Mucosa of descending colon (tissue), 3 donors: Measurements from ENCODE around the gene CYP27B1. TPM values are rescaled to one million over a fixed set of nuclear protein-coding genes. Genes with fewer than 3 reads are reported as not detected.
A peak's percentile ranks its signal among the peaks of the same experiment; 100 is the strongest.

Experiments used
- ATAC-seq: fragments of 200-7000 bp; cut with Tn5 transposase; one replicate; pipeline ENCODE4 v1.9.1; 2020; ENCODE audit warnings: mild to moderate bottlenecking, moderate library complexity
- DNase-seq, 3 donors: peaks; one replicate each; pipeline ENCODE4 v3.0.0-alpha.2; 2020
- H3K36me3 ChIP-seq: fragments of 200-600 bp; one replicate; pipeline ENCODE4 v1.8.0; 2021; ENCODE audit warnings: low read depth, mild to moderate bottlenecking
- H3K4me1 ChIP-seq: fragments of 200-600 bp; one replicate; pipeline ENCODE4 v1.8.0; 2021; ENCODE audit warnings: low read depth, mild to moderate bottlenecking
- H3K4me3 ChIP-seq: fragments of 200-600 bp; one replicate; pipeline ENCODE4 v1.8.0; 2021; ENCODE audit warnings: mild to moderate bottlenecking
- H3K9me3 ChIP-seq: fragments of 200-600 bp; one replicate; pipeline ENCODE4 v1.8.0; 2021; ENCODE audit warnings: mild to moderate bottlenecking
- intact Hi-C, 2 donors: fragments of 100-400 bp; cut with DNase I in 1 of 2; cut with micrococcal nuclease in 1 of 2; formaldehyde crosslinking; loops; one replicate each; pipeline versions ENCODE4 v1.11.0 to v1.11.1; 2022; cut with DNase I, micrococcal nuclease
- total RNA-seq, 3 donors: library from RNA; stranded (reverse); fragmentation: NEBNext Ultra II Directional in 2 of 3; extraction: Animal tissue kit (Norgen Biotek cat#: 25700) in 2 of 3; gene quantifications; one replicate each; pipeline versions ENCODE4 v1.2.1 to v1.2.4, GENCODE V29; 2021 to 2023
- TF ChIP-seq, protein P1 (sequence below): fragments of 200-600 bp; IDR thresholded peaks from one replicate; pipeline ENCODE4 v1.8.0; 2022; ENCODE audit warnings: antibody characterized with exemption, mild to moderate bottlenecking
- donor health status: DM: no; HTN: no; CAD: no; lungs with moderate emphysema.
- donor health status: DM: no; HTN: no; CAD: no.
- donor health status: DM: no; HTN: yes; CAD: no.

CYP27B1 gene
- total RNA-seq, 3 donors from 2014 or later, result 1.2 to 2.1 (median 1.4) TPM

GRCh38 chr12:57739914-57740538 is 26.9 kb downstream of the CYP27B1 start:
- no peak for DNase-seq
- Histone ChIP-seq H3K4me1 (peaks cover 22% of the 10 kb centered on the region), H3K36me3 (no peaks in the 10 kb centered on the region), H3K4me3 (no peak overlapping the region), H3K9me3 (no peaks in the 10 kb centered on the region)
- TF ChIP-seq, protein P1, sequence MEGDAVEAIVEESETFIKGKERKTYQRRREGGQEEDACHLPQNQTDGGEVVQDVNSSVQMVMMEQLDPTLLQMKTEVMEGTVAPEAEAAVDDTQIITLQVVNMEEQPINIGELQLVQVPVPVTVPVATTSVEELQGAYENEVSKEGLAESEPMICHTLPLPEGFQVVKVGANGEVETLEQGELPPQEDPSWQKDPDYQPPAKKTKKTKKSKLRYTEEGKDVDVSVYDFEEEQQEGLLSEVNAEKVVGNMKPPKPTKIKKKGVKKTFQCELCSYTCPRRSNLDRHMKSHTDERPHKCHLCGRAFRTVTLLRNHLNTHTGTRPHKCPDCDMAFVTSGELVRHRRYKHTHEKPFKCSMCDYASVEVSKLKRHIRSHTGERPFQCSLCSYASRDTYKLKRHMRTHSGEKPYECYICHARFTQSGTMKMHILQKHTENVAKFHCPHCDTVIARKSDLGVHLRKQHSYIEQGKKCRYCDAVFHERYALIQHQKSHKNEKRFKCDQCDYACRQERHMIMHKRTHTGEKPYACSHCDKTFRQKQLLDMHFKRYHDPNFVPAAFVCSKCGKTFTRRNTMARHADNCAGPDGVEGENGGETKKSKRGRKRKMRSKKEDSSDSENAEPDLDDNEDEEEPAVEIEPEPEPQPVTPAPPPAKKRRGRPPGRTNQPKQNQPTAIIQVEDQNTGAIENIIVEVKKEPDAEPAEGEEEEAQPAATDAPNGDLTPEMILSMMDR, result no peak
- ATAC-seq, result no peak
- intact Hi-C loops, result no loop called here

DNA sequence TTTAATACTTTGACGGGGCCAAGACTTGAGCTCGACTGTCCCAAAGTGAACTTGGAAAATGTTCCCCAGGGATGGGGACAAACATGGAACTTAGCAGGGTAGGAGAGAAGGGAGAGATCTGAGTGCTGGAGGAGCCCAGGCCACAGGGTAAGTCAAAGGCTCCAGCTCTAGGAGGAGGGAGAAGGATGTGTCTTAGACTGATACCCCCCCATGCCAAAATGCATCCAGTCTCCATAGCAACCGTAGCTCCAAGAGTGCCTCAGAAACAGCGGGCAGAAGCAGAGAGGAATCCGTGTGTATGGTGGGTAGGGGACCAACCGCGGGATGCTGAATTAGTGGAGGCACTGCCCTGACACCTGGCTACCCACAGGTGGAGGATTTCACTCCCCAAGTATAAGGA is 27.5 kb downstream of the CYP27B1 start:
- intact Hi-C loops, result no loop called here
- Histone ChIP-seq H3K4me1 (peaks cover 21% of the 10 kb centered on the region), H3K36me3 (no peaks in the 10 kb centered on the region), H3K9me3 (no peaks in the 10 kb centered on the region), H3K4me3 (no peak overlapping the region)
- no peak for DNase-seq
- no peak for ATAC-seq
- TF ChIP-seq, protein P1, result no peak

DNA sequence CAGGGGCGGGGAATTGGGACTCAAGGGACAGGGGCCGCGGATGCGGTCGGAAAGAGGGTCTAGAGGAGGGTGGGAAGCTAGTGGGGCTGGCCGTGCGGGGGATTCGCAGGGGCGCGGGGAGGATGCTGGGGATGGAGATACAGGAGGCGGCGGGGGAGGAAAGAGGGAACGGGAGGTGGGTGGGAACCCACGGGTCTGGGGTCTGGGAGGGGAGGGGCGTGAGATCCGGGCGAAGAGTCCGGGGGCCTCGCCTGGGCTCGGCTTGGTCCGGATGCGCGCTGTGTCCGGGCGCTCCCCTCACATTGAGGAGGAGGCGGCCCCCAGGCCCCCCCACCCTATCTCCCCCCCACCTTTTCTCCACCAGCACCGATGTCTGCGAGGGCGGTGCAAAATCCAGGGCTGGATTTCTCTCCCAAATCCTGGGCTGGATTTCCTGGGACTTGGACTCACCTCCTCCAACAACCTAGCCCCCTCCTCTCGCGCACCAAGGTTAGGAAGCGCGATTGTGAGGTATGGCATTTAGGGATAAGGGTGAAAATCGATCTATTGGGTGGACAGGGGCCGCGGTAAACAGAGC is 28.1 kb downstream of the CYP27B1 start, which contains the start of gene AGAP2:
TSS of gene AGAP2 (minus strand) at position 82 of the 577 bp plus-strand sequence. CDS start 496 bp downstream, outside the sequence.
- H3K36me3 ChIP-seq, result no peaks in the 10 kb centered on the region
- no peak for ATAC-seq

GRCh38 chr12:57737467-57738460 is 29.1 kb downstream of the CYP27B1 start:
- intact Hi-C loops, result no loop called here
- Histone ChIP-seq H3K9me3 (no peaks in the 10 kb centered on the region), H3K4me1 (peaks cover 15% of the 10 kb centered on the region), H3K4me3 (no peak overlapping the region), H3K36me3 (no peaks in the 10 kb centered on the region)
- ATAC-seq (no peak), DNase-seq (peak in 1 of 3 donors; percentile 25)
- TF ChIP-seq, protein P1, result no peak

More for the DNA sequence above, 28.1 kb downstream of the CYP27B1 start, which contains the start of gene AGAP2:
- no peak for DNase-seq
- TF ChIP-seq, protein P1, result no peak
- Histone ChIP-seq H3K4me3 (no peak within 1 kb of the TSS), H3K9me3 (no peaks in the 10 kb centered on the region), H3K4me1 (peaks cover 15% of the 10 kb centered on the region)
- intact Hi-C loops, result no loop called here

DNA sequence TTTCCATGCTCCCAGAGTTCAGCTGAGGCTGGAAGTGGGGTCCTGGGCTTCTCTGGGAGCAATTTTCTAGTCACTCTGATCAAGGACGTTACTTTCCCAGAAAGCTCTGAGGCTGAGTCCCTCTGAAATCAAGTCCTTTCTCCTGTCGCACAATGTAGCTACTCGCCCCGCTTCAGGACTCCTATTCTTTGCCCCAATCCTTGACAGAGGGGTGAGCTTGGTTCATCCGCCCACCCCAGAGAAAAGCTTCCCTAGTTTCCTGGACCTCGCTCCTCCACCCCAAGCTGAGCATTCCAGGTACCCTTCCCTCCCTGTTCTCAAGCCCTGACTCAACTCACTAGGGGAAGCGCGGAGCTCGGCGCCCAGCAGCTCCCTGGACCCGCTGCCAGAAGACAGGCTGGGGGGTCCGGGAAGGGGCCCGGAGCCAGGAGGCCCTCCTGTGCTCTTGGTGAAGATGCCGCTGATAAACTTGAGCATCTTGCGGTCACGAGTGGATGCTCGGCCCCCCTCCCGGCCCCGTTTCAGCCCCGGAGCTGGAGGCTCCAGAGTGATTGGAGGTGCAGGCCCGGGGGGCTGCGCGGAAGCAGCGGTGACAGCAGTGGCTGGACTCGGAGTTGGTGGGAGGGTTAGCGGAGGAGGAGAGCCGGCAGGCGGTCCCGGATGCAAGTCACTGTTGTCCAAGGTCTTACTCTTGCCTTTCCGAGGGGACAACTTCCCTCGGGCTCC is 30.0 kb downstream of the CYP27B1 start:
- DNase-seq, result no peak
- no peak for ATAC-seq
- intact Hi-C loops, result no loop called here
- peaks cover 15% of the 10 kb centered on the region for H3K4me1 ChIP-seq
- TF ChIP-seq, protein P1, result no peak
- H3K36me3 ChIP-seq, result no peaks in the 10 kb centered on the region
- no peak overlapping the region for H3K4me3 ChIP-seq
- no peaks in the 10 kb centered on the region for H3K9me3 ChIP-seq
